ENCODE data around the gene UBE2Q2.

- TF ChIP-seq CTCF (IDR thresholded peaks at IDR 0.05; ENCODE audit: low read depth, low read length), result no peak
- no peak for TF ChIP-seq EZH2phosphoT487 (IDR thresholded peaks at IDR 0.05; ENCODE audit: low read depth)
Measured at GRCh38 chr15:75902129-75902557, 58.9 kb downstream of the UBE2Q2 start.
